CD4-positive, alpha-beta T cell treated with Interleukin-4 for 1 hour (primary cell): ENCODE data around the gene MAP2K2.

Experiments used
- DNase-seq, 2 donors: peaks; one replicate each; pipeline ENCODE4 v3.0.0-alpha.2; 2020 to 2022

MAP2K2 gene

DNA sequence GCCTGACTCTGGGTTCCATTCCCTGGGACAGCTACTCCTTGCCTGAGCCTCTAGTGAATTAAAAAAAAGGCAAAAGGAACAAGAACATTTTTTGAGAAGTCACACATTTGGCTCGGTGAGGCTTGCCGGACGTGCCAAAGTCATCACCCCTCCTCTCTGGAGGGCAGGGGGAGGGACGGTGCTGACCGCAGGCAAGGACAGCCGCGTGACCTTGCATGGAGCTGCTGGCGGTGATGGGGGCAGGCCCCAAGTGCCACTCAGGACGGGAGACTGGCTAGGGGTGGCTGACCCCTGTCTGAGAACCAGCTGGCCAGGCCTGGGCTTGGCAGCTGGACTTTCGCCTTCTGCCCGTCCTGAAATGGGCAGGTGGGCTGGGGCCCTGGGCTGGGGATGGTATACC, 26.4 kb downstream of the MAP2K2 start:
- DNase-seq: no peak

GRCh38 chr19:4096049-4096892, 27.7 kb downstream of the MAP2K2 start:
- no peak for DNase-seq

- no peak for DNase-seq
Measured at GRCh38 chr19:4095488-4095844, 28.5 kb downstream of the MAP2K2 start.

- DNase-seq: no peak
Measured at GRCh38 chr19:4094761-4095487, 29.0 kb downstream of the MAP2K2 start.

- no peak for DNase-seq
Measured at GRCh38 chr19:4094291-4094690, 29.6 kb downstream of the MAP2K2 start.

DNA sequence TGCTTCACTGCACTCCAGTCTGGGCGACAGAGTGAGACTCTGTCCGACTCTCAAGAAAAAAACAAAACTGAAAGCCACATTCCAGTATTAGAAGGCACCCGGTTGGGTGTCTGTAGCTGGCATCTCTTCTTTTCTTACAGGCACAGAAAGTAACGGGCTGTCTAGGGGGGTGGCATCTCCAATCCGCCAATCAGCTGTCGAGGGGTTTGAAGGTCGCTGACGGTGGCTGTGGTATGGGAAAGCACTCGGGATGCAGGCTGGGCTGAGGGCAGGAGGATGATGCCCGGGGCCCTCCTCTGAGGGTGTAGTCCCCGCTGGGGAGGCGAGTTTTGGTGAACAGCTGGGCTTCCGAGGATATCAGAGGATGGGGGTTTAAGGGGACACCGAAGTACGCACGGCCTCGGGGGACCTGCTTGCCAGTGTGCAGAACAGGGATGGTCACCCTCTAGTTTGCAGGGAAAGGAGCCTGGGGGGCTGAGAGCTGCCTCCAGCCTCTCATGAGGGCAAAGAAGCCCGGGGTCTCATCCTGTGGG, 30.2 kb downstream of the MAP2K2 start:
- DNase-seq: no peak

GRCh38 chr19:4090356-4091220, 33.3 kb downstream of the MAP2K2 start:
- no peak for DNase-seq

DNA sequence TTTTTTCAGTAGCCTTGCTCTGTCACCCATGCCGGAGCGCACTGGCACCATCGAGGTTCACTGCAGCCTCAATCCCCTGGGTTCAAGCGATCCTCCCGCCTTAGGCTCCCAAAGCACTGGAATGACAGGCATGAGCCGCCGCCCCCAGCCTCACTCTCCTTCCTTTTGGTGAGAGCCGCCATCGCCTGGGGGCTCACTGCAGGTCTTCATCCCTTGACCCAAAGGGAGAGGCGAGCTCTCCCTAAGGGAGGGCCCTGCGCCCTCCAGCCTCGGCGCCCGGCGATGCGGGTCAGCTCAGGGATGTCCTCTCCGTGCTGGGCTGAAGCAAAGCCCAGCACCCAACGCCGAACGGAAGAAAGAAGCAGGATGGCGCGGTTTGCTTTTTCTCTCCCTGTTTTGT, 34.0 kb downstream of the MAP2K2 start:
- no peak for DNase-seq

DNA sequence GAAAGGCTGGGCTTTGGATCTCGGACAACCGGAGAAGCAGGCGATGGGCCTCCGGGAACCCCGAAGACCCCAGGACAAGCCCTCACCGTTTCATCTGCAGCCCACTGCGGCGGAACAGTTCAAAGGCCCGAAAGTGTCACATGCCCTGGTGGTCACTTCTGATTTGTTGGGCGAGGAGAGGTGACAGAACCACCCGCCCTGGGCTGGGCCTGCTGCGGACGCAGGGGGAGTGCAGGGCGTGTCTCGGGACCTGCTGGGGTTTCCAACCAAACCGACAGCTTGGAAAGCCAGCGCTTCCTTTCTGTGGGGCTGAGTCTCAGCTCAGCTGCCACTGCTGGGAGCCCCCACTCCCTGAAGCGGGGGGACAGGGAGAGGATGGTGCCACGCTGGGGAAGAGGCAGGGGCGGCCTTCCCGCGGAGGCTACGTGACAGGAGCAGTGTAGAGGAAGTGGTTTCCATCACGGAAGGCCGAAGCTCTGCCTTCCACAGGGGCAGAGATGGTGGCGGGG, 34.5 kb downstream of the MAP2K2 start:
- peak; percentile 64 to 66 for DNase-seq

GRCh38 chr19:4088975-4089374, 34.9 kb downstream of the MAP2K2 start:
- peak; percentile 62 to 77 for DNase-seq

- no peak for DNase-seq
Measured at GRCh38 chr19:4087787-4088679, 35.9 kb downstream of the MAP2K2 start.

DNA sequence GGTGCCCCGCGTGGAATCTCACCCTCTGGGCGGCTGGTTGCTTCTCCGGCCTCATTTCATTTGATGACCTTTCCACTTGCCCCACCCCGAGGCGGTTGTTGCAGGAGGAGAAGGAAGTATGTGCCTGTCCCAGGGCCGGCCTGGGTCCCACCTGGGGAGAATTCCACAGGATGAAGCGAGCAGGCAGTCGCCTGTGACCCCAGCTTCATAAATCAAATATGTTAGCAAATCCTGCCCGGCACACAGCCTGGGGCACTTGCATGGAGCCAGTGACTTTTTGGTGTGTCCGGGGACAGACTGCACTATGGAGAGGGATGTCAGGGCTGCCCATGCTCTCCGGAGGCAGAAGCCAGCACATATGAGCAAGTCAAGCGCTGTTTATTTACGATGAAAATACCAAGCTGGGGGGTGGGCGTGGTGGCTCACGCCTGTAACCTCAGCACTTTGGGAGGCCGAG, 37.5 kb downstream of the MAP2K2 start:
- DNase-seq: no peak

DNA sequence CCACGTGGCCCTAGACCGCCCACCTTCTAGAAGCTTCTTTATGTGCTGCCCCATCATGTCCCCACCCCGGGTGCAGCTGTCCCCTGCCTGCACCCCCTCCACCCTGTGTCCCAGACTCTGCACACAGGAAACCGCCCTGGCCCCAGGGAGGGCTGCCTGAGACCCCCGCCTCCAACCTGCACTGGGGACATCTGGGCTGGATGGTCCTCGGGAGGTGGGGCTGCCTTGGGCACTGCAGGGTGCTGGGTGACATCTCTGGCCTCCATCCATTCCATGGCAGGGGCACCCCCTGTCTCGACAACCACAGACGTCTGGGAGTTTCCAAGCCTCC, 39.4 kb downstream of the MAP2K2 start:
- no peak for DNase-seq

DNA sequence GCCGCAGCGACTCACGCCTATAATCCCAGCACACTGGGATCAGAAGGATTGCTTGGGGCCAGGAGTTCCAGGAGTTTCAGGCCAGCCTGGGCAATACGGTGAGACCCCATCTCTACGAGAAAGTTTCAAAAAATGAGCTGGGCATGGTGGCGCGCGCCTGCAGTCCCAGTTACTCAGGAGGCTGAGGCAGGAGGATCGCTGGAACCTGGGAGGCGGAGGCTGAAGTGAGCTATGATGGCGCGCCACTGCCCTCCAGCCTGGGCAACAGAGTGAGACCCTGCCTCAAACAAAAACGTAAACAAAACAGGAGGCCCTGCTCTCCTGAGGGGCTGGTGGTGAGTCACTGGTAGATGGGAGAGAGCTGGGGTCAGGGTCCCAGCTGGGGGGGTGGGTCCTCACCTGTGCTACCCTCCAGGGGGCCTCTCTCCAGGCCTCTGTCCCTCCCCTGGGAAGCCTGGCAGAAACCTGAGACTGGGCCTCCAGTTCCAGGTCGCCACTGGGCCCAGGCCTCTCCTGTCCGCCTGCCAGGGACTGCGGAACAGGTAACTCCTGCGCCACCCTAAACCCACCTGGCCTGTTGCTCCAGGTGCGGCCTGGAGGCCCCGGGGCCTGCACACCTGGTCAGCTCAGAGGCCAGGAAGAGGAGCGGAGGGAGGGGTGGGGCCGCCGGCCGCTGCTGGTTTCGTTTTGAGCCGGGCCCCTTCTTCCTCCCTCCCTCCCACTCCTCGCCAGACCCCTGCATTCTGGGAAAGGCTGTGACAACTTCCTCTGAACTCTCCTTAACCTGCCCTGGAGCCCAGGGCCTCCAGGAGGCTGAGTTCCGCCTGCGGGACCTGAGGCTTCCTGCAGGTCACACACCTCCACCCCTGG, 40.0 kb downstream of the MAP2K2 start:
- peak; percentile 71 for DNase-seq

GRCh38 chr19:4082172-4082571, 41.8 kb downstream of the MAP2K2 start:
- no peak for DNase-seq

DNA sequence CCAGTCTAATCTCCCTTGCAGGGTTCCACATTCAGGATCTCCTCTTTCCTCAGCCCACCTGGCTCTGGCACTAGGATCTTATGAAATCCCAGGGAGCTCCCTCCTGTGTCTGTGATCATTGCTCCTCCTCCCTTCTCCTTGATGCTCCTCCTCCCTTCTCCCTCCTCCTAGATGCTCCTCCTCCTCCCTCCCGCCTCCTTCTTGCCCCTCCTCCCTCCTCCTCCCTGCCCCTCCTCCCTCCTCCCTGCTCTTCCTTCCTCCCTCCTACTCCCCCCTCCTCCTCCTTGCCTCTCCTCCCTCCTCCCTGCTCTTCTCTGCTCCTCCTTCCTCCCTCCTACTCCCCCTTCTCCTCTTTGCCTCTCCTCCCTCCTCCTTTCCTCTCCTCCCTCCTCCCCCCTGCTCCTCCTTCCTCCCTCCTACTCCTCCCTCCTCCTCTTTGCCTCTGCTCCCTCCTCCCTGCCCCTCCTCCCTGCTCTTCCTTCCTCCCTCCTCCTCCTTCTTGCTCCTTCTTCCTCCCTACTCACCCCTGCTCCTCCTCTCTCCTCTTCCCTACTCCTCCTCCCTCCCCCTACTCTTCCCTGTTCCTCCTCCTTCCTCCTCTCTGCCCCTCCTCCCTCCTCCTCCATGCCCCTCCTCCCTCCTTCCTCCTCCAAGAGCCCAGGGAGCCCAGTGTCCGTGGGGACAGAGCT, 42.3 kb downstream of the MAP2K2 start:
- no peak for DNase-seq

DNA sequence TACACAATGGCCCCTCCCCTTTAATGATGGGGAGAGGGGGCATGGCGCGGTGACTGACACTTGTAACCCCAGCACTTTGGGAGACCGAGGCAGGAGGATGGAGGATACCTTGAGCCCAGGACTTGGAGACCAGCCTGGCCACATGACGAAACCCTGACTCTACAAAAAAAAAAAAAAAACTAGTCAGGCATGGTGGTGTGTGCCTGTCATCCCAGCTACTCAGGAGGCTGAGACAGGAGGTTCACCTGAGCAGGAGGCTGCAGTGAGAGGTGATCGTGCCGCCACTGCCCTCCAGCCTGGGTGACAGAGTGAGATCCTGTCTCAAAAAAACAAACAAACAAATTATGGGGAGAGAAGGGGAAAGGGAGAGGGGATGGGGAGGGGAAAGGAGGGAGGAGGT, 43.4 kb downstream of the MAP2K2 start:
- no peak for DNase-seq

DNA sequence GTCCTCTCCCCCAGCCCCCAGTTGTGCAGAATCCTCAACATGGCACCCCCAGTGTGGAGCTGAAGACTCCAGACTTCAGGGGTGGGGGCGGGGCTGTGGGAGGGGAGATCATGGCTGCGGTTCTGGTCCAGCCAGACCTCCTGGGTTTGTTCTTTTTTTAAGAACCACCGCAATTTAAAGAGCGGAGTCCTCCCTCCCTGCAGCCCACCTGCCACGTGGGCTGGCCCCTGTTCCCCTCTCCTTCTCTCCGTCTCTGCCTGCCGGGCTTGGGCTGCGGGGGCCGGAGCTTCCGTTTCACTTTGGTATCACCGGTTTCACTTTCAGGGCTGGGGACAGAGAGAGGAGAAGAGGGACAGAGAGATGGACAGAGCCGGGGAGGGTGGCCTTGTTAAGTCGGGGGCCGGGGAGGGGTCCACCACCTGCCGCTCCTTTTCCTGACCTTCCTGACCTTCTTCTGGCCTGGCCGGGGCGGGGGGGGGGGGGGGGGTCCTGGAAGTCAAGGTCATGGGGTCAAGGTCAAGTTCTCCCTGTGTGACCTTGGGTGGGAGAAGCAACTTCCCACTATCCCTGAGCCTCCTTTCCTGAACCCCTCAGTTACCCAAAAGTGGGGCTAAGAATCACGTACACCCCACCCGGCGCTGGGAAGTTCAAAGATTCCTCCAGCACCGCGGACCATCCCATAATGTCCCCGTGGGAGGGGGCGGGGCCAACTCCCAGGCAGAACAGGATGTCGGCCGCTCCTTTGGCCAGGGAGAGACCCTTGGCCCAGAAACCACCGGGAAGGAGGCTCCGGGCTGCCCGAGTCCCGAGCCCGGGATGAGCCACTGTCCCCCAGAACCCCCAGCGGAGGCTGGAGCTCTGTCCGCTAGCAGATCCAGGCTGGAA, 45.9 kb downstream of the MAP2K2 start:
- DNase-seq: peak; percentile 53 to 55

DNA sequence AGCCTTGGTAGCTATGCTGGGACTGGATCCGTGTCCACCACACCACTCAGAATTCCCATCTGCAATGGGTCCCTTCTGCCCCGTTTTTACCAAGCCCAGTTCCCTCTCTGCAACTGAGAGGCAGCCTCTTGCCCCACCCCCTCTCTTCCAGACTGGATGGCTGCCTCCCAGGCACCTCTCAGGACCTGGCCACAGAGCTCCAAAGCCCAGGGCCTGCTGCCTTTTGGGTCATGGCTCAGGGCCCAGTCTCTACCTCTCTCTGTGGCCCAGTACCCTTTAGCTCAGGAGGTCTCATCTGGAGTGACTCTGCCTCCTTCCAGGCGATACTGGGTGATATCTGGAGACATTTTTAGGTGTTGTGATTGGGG, 46.9 kb downstream of the MAP2K2 start:
- DNase-seq: no peak
